Smooth muscle cell of the brain vasculature (primary cell): Measurements from ENCODE around the gene GOLPH3.
"Not testable (repeated sequence)": the region's sequence is repeated elsewhere in the genome, so short reads cannot be mapped to it uniquely, and the experiment has no call there.

Experiments
- DNase-seq: peaks from one replicate; pipeline ENCODE4 v3.0.0-alpha.2; 2012; ENCODE audit warnings: low read depth, low spot score

Gene GOLPH3

DNA sequence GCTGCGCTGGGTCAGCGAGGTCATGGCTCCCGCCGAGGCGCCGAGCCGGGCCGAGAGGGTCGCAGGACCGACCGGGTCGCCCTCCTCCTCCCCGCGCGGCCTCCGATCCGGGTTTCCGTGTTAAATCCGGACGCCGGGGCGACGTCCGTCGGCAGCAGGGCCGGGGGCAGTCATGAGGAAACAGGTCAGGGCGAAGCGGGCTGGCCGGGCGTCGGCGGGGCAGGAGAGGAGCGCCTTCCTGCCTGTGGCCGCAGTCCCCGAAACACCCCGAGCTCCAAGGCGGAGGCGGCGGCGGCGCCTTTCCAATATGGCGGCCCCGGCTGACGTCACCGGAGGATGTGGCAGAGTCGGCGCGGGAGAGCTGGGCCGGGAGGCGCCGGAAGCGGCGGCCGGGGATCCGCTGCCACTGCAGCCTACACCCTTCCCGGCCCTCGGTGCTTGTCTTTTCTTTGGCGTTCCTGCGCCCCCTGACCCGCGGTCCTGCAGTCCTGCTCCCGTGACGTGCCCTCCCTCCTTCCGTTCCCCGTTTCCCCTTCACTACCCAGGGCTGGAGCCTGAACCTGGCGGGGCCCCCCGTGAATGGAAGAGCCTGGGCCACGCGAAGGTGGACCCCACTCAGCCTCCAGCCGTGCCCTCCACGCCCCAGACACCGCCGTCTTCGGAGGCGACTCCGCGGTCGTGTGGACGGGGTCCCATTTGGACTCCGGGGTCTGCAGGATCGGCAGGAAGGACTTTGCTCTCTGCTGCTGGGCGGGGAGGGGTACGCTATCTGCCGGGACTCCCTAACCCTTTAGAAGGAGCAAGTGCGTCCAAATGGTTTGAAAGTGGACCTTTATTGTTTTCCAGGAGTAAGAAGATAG is at the start of gene GOLPH3:
GOLPH3 (minus strand) TSS at position 309 of the 860 bp plus-strand sequence; CDS start at position 24, 285 bp downstream.
- peak; percentile 61 for DNase-seq

- DNase-seq = no peak
Measured at GRCh38 chr5:32222723-32223470, 48.8 kb upstream of the GOLPH3 start.

DNA sequence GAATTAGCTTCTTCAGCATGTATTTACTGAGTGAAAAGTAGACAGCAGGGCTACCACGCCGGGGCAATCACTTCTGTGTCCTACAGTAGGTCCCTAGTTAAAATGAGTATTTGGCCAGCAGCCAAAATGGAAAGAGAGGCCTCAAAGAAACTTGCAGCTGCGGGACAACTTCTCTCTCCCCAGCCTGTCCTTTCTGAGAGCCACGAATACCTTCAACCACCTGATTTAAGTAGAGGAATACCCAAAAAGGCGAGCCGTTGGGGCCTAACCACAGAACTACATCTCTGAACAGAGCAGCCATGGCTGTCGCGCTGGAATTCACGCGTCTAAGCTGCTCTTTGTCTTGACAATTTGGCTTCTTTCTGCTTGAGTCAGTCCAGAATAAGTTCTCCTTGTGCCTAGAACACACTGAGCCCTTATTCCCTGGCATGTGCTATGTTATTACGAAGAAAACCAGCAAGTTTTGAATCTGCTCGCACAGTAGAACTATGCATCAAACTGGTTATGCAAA is 43.8 kb upstream of the GOLPH3 start:
- DNase-seq = no peak

DNA sequence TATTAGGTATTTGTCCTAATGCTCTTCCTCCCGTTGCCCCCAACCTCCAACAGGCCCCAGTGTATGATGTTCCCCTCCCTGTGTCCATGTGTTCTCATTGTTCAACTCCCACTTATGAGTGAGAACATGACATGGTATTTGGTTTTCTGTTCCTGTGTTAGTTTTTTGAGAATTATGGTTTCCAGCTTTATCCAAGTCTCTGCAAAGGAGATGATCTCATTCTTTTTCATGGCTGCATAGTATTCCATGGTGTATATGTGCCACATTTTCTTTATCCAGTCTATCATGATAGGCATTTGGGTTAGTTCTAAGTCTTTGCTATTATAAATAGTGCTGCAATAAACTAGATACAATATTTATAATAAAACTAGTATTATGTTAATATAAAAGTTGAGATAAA is 40.2 kb upstream of the GOLPH3 start:
- DNase-seq = not testable (repeated sequence)

GRCh38 chr5:32210151-32210550 is 36.0 kb upstream of the GOLPH3 start:
- DNase-seq = no peak

GRCh38 chr5:32208837-32209236 is 34.7 kb upstream of the GOLPH3 start:
- not testable (repeated sequence) for DNase-seq

- no peak for DNase-seq
Measured at GRCh38 chr5:32207355-32207634, 33.2 kb upstream of the GOLPH3 start.

DNA sequence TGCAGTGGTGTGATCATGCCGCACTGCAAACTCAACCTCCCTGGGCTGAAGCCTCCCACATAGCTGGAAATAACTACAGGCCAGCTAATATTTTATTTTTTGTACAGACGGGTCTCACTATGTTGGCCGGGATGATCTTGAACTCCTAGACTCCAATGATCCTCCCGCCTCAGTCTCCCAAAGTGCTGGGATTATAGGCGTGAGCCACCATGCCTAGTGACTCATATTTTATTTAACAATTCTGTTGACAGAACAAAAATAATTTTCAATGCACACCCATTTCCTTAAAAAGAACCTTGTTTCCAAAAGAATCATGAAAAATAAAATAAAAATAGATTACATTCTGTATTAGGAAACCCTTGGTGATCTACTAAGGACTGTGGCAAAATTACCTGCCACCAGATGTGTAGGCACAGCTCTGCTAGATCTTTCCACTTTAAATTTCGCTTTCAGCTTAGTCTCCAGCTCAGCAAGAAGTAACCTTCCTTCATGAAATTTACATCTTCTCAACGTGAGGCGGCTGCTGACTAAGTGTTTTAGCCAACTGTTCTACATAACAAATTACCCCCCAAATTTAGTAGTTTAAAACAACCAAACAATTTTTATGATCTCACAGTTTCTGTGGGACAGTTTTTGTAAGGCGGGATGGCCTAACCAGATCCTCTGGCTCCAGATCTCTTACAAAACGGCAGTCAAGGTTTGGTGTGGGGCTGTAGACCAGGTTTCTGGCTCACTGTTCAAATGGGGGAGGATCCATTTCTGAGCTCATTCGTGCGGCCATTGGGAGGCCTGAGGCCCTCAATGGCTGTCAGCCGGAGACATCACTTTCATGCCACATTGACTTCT is 32.6 kb upstream of the GOLPH3 start:
- no peak for DNase-seq

GRCh38 chr5:32206053-32206452 is 31.9 kb upstream of the GOLPH3 start:
- DNase-seq = no peak

GRCh38 chr5:32202394-32202793 is 28.3 kb upstream of the GOLPH3 start:
- no peak for DNase-seq

DNA sequence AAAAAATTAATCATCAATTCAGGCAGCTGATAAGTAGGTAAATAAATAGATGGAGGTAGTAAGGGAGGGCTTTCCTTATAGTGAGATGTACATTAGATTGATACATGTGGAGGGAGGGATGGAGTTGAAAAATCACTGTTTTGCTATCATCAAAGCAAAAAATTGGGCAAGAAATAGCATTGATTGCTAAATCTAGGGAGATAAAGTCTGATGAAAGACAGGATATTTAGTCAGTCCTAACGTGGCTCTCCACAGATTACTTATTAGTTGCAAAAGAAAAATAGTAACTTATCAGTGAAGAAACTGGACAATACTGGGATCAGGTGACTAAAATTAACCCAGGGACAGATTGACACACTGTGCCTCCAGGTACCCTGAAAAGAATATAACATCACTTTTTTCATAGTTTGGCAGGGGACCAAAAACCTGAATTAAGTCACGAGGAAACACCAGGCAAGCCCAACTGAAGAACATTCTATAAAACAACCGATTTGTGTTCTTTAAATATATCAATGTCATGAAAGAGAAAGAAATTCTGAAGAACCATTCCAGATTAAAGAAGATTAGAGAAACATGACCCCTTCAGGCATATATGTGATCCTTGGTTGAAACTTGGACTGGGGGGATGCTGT is 27.1 kb upstream of the GOLPH3 start:
- DNase-seq = no peak

- no peak for DNase-seq
Measured at GRCh38 chr5:32197032-32197431, 22.9 kb upstream of the GOLPH3 start.

DNA sequence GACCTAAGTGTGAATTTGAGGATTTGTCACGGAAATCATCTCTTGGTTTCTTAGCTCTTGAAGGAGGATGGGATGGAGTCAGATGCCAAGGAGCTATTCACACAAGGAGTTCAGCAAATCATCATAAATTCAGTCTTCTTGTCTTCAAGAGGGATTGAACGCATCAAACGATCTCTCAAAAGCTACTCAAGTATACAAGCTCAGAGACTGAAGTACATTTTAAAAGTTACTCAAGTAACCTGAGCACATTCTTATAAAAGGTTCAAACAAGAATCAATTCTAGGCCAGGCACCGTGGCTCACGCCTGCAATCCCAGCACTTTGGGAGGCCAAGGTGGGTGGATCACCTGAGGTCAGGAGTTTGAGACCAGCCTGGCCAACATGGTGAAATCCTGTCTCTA is 21.1 kb upstream of the GOLPH3 start:
- DNase-seq = no peak

- peak; percentile 81 for DNase-seq
Measured at GRCh38 chr5:32193591-32193990, 19.5 kb upstream of the GOLPH3 start.

DNA sequence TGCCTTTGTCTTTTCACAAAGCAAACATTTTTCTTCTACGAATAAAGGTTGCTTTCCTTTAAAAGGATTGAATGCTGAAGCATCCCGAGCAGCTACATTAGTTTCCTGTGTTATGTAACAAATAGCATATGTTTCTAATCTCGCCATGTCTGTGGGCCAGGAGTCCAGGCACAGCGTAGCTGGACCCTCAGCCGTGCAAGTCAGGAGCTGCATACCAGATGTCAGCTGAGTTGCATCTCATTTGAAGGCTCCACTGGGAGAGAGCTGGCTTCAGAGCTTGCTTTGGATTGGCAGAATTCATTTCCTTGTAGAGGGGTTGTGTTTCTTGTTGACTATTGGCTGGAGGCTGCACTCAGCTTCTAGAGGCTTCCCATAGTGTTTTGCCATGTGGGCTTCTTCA is 16.0 kb upstream of the GOLPH3 start:
- no peak for DNase-seq

DNA sequence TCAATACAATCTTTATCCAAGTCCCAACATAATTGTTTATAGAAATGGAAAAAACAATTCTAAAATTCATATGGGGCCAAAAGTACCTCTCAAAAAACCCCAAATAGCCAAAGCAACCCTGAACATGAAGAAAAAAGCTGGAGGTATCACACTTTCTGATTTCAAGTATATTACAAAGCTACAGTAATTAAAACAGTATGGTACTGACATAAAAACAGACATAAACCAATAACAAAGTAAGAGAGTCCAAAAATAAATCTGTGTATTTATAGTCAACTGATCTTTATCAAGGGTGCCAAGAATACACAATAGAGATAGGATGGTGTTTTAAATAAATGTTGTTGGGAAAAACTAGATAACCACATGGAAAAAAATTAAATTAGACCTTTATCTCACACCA is 13.6 kb upstream of the GOLPH3 start:
- DNase-seq = no peak

GRCh38 chr5:32182463-32183063 is 8.4 kb upstream of the GOLPH3 start:
- no peak for DNase-seq

DNA sequence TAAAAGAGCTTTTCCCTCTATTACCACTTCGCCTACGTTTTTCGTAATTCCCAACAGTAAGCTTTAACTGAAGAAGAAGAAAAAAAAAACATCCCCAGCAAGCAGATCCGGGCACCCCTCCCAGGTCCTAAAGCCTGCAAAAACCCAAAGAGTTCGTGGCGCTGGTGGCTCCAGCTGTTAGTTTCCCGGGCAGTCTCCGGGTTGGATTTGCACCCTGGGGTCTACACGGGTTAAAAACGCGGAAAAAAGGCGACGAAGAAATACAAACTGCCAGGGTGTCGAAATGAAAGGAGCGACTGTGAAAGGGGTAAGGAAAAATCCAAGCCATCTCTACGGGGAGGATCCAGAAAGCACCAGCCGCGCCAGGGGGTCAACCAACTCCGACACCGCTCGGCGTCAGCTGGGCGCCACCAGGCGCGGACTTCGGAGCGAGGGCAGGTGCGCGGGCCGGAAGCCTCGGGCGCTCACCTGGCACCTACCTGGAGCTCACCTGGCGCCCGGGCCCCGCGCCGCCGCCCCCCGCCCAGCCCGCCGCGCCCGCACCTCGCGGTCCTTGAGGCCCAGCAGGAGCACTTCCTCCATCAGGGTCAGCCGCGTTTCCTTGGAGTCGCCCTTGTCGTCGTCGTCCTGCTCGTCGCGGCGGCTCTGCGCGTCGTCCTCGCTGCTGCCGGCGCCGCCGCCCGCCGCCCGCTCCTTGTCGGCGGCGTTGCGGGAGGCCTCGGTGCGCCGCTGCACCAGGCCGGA is 680 bp downstream of the GOLPH3 start:
- DNase-seq = no peak

DNA sequence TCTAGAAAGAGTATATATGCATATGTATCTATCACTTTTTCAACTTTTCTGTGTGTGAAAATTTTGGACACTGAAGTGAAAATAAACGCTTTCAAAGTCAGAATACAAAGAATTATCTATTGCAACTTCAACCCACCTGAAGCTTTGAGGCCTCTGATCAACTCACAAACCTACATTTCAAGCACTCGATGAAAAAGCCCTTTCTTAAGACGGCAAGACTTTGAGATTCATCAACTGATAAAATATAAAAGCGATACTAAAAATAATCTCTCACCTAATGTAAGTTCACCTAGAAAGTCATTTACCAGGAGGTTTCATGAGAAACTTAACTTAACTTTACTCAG is 1.2 kb downstream of the GOLPH3 start:
- no peak for DNase-seq

- DNase-seq = not testable (repeated sequence)
Measured at GRCh38 chr5:32172186-32172911, 1.8 kb downstream of the GOLPH3 start.
